ENCODE data around the gene ETNK2.
"Not testable (repeated sequence)": the region's sequence is repeated elsewhere in the genome, so short reads cannot be mapped to it uniquely, and the experiment has no call there.

The ETNK2 gene

DNA sequence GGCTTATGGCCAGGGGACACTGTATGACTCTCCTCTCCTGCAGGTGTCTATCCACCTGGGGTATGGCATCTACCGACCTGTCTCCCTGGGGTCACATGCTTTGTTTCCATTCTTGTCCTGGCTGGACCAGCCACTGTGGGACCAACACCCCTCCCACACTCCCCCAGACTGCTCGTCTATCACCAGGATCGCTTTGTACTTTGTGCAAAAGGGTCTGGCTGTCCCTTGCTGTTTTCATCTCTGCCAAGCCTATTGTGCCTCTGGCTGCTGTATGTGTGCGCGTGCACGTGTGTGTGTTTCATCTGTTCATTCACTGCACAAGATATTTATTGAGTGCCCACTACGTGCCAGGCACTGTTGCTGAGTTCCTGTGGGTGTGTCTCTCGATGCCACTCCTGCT is 25.5 kb downstream of the ETNK2 start:
- no peak for DNase-seq (ENCODE audit: low spot score)

DNA sequence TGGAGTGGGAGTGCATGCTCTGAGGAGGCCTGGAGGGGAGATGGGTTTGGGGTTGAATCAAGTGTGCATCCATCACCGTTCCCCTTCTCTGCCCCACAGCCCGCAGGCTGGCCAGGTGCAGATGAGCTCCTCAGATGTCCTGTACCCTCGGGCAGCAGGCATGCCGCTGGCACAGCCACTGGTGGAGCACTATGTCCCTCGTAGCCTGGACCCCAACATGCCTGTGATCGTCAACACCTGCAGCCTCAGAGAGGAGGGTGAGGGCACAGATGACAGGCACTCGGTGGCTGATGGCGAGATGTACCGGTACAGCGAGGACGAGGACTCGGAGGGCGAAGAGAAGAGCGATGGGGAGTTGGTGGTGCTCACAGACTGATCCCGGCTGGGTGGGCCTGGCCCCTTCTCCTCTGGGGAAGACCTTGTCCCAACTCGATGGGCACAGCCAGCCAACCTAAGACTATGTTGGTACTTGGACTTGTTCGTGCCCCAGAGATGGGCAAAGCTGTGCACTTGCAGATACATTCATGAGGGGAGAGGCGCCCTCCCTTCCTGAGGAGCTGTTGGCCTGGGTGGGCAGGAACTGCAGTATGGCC is 26.0 kb downstream of the ETNK2 start:
- no peak for DNase-seq (ENCODE audit: low spot score)

DNA sequence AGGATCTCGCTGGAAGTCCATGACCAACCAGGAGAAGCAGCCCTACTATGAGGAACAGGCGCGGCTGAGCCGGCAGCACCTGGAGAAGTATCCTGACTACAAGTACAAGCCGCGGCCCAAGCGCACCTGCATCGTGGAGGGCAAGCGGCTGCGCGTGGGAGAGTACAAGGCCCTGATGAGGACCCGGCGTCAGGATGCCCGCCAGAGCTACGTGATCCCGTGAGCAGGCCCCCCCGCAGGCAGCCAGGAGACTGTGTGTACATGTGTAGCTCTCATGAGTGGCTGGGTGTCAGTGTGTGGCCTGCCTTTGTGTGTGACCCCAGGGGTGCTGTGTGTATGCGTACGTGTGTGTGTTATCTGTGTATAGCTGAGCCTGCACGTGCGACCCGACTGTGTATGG is 27.2 kb downstream of the ETNK2 start:
- DNase-seq (ENCODE audit: low spot score): no peak

DNA sequence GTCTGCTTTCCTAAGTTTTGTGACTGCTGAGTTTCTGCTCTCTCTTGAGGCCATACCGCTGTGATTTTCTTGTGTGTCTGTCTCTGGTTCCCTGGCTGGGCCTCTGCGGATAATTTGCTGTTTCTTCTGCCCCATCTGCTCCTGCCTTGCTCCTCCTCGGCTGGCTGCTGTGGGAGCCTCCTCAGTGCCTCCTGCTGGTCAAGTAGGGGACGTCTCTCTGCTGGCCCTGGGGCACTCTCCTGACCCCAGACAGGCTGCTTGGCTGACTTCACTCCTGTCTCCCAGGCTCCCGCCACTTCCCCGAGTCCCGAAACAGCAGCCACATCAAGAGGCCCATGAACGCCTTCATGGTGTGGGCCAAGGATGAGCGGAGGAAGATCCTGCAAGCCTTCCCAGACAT is 28.5 kb downstream of the ETNK2 start:
- DNase-seq (ENCODE audit: low spot score): peak; percentile 17

DNA sequence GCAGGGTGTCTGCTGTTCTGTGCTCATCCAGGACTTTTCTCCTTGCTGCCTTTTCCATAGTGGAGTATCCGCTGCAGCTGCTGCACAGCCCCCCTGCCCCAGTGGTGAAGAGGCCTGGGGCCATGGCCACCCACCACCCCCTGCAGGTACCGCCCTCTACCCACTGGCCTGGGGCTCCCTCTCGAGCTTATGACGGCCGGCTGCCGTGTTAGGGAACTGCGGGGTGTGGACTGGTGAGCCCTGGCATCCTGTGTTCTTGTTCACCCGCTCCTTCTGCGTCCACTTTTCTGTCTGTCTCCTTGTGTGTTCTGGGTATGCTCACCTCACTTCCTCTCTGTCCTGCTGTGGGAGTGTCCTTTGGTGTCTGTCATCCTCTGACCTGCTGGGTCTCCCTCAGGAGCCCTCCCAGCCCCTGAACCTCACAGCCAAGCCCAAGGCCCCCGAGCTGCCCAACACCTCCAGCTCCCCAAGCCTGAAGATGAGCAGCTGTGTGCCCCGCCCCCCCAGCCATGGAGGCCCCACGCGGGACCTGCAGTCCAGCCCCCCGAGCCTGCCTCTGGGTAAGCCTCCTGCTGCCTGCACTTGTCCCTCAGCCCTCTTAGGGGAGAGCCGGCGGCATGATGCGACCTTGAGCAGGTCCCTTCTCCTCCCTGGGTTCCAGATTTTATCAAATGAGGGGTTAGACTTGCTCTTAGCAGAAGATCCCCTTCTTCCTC is 29.8 kb downstream of the ETNK2 start:
- no peak for DNase-seq (ENCODE audit: low spot score)

DNA sequence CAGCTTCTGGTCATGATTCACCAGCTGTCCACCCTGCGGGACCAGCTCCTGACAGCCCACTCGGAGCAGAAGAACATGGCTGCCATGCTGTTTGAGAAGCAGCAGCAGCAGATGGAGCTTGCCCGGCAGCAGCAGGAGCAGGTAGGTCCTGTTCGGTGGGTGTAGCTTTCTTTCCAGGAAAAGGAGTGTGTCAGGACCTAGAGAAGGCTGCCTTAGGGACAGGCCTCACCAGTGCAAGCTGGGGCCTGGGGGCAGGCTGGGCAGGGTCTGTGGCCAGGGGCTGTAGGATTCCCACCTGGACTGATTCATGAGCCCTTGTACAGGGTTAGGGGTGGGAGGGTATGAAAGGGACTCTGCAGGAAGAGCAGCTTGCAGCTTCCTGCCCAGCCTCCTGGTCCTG is 35.3 kb downstream of the ETNK2 start:
- DNase-seq (ENCODE audit: low spot score): no peak

DNA sequence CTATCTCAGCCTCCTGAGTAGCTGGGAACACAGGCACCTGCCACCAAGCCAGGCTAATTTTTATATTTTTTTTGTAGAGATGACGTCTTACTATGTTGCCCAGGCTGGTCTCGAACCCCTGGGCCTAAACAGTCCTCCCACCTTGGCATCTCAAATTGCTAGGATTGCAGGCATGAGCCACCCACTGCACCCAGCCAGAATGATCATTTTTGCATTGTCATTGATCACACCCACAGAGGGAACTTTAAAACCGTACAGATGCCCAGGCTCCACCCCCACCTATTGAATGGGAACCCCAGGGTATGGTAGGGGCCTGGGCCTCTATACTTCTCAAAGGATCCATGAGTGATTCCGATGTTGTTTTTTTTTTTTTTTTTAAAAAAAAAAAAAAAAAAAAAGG is 36.7 kb downstream of the ETNK2 start:
- DNase-seq (ENCODE audit: low spot score): no peak

DNA sequence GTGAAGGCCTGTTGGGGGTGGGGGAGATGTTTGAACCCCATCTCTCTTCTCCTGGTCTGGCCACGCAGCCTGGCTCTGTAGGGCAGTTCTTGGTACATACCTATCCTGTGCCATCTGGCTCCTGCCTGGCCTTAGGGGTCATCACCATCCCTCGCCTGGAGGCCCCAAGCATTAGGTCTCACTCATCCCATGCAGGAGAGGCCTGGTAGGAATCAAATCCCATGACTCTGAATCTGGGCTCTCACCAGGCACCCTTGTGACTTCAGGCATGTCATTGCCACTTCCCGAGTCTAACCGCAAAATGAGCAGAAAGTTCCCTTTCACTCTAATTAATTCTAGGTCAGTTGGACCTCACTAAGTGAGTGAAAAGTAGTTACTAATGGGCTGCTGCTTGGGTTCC is 37.2 kb downstream of the ETNK2 start:
- peak; percentile 13 for DNase-seq (ENCODE audit: low spot score)

DNA sequence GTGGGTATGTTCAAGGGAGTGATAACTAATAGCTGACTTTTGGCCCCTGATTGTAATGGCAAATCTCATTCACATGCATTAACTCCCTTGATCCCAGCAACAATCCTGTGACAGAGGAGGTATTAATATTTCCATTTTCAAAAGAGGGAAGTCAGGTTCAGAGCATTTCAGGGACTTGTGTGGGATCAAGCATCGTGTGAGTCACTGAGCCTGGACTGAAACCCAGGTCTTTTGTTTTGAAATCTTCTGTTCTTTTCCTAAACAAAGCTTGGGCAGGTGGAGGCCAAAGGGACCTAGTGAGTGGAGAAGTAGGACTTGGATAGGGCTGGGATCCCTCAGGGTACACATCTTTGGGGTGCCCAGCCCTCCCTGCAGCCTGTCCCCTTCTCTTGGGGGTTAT is 37.9 kb downstream of the ETNK2 start:
- DNase-seq (ENCODE audit: low spot score): no peak

DNA sequence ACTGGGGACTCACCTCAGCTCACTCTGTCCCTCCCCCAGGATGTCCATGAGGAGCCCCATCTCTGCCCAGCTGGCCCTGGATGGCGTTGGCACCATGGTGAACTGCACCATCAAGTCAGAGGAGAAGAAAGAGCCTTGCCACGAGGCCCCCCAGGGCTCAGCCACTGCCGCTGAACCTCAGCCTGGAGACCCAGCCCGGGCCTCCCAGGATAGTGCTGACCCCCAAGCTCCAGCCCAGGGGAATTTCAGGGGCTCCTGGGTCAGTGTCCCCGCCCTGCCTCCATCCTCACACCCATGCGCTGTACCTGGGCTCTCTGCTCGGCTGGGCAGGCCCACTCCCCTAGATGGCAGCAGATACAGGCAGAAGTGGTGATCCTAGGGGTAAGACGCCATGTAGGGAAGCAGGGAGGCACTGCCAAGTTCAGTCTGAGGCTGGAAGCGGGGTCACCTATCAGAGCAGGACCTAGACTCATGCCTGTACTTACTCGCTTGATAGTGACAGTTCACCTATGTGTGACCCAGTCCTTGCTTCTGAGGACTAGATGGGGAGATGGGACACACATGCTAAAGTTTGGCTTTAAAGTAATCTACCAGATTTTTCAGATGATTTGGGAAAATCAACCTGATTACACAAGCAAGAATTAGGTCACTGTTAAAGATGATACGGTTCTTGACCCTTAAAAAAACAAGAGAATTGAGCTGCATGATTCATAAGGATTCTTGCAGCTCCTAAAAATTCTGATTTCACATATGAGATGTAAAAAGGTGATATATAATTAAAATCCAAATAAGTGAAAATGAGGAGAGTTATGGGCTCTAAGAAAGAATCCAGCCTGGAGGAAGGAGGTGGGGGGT is 38.7 kb downstream of the ETNK2 start:
- no peak for DNase-seq (ENCODE audit: low spot score)

DNA sequence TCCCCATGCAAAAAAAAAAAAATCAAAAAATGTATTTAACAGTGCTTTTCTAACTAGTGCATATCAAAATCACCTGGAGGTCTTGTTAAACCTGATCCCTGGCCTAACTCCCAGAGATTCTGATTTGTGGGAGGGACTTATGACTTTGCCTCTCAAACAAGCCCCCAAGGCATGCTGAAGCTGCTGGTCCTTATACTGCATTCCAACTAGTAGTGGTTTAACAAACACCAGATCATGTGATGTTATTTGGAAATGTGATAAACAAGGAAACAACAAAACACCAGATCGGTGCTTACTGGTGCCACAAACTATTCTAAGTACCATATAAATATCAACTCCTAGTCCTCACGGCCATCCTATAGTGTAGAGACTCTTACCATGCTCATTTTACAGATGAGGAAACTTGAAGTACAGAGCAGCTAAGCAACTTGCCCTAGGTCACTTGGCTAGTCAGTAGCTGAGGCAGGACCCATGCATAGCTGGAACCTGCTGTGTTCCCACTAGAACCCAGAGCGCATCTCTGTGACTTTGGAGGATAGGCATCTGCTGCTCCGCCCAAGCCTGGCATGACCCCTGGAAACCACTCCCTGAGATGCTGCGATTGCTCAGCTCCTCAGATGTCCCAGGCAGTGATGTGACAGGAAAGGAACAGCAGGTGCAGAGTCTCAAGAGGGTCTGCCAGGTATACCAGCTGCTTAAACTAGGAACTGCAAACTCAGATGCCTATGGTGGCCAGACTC is 40.8 kb downstream of the ETNK2 start:
- no peak for DNase-seq (ENCODE audit: low spot score)

DNA sequence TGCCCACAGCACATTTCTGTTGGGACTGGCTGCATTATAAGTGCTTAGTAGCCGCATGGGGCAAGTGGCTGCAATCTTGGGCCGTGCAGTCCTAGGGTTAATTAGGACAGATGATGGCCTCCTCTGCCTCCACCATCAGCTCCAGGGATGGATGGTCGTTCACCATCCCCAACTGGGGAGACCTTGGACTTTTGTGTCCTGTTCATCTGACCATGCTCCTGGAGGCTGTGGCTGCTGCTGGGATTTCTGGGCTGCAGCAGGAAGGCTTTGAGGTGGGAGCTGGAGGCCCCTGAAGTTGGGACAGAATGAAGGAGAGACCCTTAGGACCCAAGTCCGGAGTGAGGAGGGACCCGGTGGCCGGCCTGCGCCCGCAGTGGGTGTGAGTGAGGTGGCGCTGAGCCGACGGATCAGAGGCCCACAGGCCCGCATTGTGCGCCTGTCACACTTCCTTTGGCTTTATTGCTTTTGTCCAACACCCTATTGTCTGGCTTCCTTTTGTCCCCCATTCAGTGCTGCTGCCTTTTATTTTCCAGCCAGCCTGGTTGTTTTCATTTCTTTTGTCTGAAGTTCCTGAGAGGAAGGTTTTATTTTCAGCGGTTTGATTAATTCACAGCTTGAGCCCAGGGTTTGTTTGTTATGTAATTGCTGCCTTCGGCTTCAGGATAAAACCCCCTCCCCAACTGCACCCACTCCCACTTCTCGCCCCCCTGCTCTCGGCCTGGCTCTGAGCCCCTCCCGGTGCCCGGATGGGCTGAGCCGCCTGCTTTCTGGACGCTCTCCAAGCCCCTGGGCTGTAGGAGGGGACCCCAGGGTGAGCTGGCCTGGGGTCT is 43.3 kb downstream of the ETNK2 start:
- DNase-seq (ENCODE audit: low spot score): no peak

DNA sequence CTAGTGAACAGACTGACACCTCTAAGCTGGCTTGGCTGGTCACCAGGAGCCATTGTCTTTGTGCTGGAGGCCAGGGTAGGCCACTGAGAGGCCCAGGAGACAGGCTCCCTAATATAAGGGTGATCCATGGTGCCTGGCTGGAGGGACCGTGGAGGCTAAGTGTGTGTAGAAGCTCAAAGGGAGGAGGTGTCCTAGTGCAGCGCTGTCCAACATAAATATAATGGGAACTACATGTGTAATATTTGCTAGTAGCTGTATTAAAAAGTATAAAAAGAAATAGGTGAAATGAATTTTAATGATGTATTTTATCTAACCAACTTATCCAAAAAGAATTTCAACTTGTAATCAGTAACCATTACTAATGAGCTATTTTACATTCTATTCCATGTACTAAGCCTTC is 44.0 kb downstream of the ETNK2 start:
- DNase-seq (ENCODE audit: low spot score): no peak

DNA sequence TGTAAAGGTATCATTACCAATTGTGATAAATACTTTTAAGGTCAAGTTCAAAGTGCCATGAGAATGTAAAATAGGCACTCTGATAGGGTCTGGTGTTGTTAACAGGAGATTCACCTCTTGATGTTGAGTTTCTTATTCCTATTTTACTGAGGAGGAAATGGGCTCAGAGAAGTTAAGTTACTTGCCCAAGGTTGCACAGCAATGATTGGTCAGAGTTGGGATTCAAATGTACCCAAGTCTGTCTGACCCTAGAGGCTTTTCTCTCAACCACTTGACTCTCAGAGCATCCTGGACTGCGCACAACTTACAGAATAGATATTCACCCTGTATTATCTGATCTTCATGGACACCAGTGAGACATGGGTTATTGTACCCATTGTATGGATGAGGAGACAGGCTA is 45.0 kb downstream of the ETNK2 start:
- DNase-seq (ENCODE audit: low spot score): no peak

DNA sequence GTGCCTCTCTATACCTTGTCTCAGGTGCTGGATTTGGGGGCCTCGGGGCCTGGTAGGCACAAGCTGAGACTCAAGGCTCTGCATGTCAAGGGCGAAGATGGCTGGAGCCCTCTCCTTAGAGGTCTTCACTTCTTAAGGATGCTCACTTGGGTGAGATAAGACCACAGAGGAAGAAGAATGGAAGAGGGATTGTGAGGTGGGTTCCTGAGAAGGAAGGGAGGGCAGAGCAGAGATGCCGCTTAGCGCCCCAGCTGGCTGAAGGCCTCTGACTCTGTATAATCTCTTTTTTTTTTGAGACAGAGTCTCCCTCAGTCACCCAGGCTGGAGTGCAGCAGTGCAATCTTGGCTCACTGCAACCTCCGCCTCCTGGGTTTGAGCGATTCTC is 46.7 kb downstream of the ETNK2 start:
- no peak for DNase-seq (ENCODE audit: low spot score)

DNA sequence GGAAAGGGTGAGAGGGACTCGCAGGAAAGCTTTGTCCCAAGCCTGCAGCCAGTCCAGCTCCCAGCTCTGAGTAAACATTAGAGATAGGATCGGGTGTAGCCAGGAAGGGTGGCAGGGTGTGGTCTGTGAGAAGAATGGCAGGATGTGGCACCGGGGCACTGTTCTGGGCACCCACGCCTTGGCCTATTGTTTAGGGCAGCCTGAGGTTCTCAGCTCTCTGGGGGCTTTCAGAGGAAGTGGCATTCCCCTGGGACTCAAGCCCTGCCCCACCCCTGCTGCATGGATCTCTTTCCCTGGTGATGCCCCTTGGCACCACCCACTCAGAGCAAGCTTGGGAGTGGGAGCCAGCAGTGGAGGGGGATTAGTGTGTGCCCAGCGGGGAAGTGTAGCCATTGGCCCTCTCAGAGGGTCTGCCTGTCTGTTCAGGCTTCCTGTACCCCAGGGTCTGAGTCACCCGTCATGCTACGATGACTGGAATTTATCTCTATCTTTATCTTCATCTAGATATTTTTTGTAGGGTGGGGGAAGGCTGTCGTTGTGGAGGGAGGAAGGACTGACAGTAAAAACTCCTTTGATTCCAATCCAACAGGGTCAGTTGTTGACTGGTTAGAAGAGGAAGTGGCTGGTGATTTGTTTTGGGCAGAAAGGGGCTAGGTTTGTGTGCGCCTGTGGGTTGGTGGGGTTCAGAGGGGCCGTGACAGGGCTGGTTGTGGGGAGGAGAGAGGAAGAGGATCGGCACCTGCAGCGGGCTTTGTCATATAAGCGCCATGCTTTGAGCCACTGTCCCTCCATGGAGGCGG is 47.3 kb downstream of the ETNK2 start:
- DNase-seq (ENCODE audit: low spot score): peak; percentile 57

DNA sequence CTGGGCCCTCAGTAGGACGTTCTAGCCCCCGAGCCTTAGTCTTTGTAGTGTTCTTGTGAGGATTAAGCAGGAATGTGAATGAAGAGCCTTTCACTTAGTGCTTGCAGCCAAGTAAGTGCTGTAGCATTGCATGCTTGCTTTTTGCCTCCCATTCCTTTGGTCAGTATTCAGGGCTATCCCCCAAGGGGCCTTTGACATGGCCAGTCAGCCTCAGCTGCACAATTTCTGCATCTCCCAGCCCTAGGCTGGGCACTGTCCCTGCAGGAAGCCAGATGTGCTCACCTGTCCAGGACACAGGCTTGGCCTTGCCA is 48.5 kb downstream of the ETNK2 start:
- no peak for DNase-seq (ENCODE audit: low spot score)

DNA sequence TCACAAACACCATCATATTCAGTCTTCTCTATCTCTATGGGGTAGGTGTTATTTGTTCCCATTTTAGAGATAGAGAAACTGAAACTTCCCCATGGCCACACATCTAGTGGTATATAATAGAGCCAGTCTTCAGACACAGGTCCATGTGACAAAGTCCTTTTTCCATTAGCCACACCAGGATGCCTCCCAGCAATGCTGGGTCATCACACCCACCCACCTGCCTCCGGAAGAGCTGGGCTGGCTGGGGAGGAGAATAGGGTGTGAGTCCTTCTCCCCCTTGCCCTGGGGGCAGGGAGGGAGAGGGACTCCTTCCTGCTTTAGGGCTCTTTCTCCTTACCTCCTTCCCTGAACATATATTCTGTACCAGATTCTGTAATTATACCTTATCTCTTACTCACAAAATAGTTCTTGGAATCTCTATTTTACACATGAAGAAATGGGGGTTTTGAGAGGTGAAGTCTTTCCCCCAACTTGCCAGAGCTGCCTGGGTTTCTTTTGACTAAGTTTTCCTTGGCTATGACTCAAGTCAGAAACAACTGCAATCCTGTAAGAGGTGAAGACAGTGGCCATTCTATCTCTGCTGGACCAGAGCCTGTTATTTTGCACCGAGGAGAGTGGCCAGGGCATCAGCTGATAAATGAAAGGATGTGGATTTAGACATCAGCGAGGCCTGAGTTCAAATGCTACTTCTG is 49.0 kb downstream of the ETNK2 start:
- DNase-seq (ENCODE audit: low spot score): peak; percentile 72

DNA sequence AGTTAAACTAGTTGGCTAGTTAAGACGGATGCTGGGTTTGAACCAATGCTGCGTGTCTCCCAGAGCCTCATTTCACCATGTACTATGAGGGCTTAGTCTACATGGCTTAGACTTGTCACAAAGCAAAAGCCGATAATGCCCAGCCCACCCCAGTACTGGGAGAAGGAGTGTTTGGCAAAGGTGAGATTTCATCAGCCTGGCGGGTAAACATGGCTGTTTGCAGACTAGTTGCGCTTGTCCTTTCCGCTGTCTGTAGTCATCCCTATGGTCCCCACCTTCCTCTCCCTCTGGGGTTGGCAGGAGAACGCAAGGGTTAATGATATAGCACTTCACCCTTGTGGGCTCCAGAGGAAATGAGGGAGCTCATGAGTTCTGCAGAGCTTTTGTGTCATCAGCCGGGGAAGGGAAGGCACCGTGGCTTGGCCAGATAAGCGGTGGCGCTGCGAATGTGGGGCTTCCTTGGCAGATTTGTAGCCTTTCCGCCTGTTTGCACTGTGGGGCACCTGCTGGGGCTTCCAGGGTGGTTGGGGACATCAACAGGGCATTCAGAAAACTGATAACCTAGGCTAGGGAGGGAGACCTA is 49.7 kb downstream of the ETNK2 start:
- DNase-seq (ENCODE audit: low spot score): no peak

DNA sequence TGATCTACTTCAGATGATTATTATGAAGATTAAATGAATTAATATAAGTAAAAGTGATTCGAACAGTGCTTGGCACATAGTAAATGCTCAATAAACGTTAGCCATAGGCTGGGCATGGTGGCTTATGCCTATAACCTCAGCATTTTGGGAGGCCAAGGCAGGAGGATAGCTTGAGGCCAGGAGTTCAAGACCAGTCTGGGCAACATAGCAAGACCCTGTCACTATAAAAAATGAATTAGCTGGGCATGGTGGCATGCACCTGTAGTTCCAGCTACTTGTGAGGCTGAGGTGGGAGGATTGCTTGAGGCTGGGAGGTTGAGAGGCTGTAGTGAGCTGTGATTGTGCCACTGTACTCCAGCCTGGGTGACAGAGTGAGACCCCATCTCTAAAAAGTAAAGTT is 52.1 kb downstream of the ETNK2 start:
- DNase-seq (ENCODE audit: low spot score): not testable (repeated sequence)
